Measurements from ENCODE around the gene SMIM41.

DNA sequence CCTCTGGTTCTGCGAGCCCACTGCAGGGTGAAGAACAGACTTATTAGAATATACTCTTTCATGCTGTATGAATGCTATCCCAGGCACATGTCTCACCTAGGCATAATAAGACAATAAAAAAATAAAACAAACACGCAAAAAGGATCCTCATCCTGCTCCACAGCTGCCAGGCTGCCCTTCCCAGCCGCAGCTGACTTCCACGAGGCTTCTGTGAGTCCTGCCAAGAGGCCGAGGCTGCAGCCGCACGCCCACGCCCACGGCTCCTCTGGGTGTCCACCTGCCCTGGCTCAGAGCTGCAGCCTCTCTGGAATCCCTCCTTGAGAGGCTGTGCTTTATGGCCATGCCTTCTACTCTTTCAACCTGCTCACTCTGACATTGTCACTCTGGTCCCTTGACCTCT, 6.9 kb downstream of the SMIM41 start:
- TF ChIP-seq, protein P1, sequence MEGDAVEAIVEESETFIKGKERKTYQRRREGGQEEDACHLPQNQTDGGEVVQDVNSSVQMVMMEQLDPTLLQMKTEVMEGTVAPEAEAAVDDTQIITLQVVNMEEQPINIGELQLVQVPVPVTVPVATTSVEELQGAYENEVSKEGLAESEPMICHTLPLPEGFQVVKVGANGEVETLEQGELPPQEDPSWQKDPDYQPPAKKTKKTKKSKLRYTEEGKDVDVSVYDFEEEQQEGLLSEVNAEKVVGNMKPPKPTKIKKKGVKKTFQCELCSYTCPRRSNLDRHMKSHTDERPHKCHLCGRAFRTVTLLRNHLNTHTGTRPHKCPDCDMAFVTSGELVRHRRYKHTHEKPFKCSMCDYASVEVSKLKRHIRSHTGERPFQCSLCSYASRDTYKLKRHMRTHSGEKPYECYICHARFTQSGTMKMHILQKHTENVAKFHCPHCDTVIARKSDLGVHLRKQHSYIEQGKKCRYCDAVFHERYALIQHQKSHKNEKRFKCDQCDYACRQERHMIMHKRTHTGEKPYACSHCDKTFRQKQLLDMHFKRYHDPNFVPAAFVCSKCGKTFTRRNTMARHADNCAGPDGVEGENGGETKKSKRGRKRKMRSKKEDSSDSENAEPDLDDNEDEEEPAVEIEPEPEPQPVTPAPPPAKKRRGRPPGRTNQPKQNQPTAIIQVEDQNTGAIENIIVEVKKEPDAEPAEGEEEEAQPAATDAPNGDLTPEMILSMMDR (conservative IDR thresholded peaks at IDR 0.05; ENCODE audit: low read depth, low read length), result no peak
- TF ChIP-seq EZH2 (IDR thresholded peaks at IDR 0.05; ENCODE audit: low read length, unreplicated experiment) (no peak), EZH2phosphoT487 (IDR thresholded peaks at IDR 0.05; ENCODE audit: borderline replicate concordance, low read length) (no peak)

All from PC-3 (cell line).